K562 (cell line): Measurements from ENCODE around the gene ACTG2. TPM values are rescaled to one million over a fixed set of nuclear protein-coding genes. Genes with fewer than 3 reads are reported as not detected.
A peak's percentile ranks its signal among the peaks of the same experiment; 100 is the strongest.

Experiments
- ATAC-seq: fragments of 200-7000 bp; cut with Tn5 transposase; 3 replicates; pipeline ENCODE4 v1.9.1; 2020; ENCODE audit warnings: moderate library complexity
- BruUV-seq: library from RNA; stranded (reverse); fragments of 400-500 nt; replicated peaks from 2 replicates; lab custom pipeline; 2021; lab: Mats Ljungman, UMichigan
- CTCF ChIA-PET: fragments of 300-600 bp; formaldehyde crosslinking; extraction: SDS; loops from one replicate; lab custom pipeline; 2021; ENCODE audit warnings: low intra/inter-chr PET ratio; lab: Yijun Ruan, JAX
- POLR2A ChIA-PET: fragments of 300-600, 350-650 bp; sonication (Branson Sonifier 250); formaldehyde crosslinking; extraction: SDS; loops from one replicate; lab custom pipeline; 2021; ENCODE audit warnings: antibody characterized with exemption, inconsistent platforms; lab: Yijun Ruan, JAX
- DNase-seq, 4 experiments: peaks; one replicate each; pipeline versions ENCODE4 v3.0.0 to v3.0.0-alpha.2; 2011 to 2018; ENCODE audit warnings: low spot score in 3 of 4, mixed read lengths in 3 of 4; ENCODE audit errors: extremely low read depth in 1 of 4
- FAIRE-seq: peaks from 2 replicates; lab custom pipeline; 2011; peaks lifted over from hg19 to GRCh38; lab: Jason Lieb, UNC
- H2AFZ ChIP-seq: 2 replicates; pipeline ENCODE4 v1.6.0; 2011; ENCODE audit warnings: low read depth, low read length, control low read depth, inconsistent platforms
- H3K27ac ChIP-seq: fragments of 200-600 bp; 3 replicates; pipeline ENCODE4 v1.8.0; 2011; ENCODE audit warnings: low read depth, mild to moderate bottlenecking, control low read depth, inconsistent platforms, low read length, moderate library complexity, mixed read lengths; ENCODE audit errors: extremely low read depth
- H3K27me3 ChIP-seq, 2 experiments: fragments of 300-600 bp in 1 of 2; 2 replicates in 1 of 2; 3 replicates in 1 of 2; pipeline versions ENCODE4 v1.6.0 to v1.8.0; 2011; ENCODE audit warnings: inconsistent platforms in 2 of 2, low read length in 2 of 2, mild to moderate bottlenecking in 1 of 2, mixed read lengths in 1 of 2, moderate library complexity in 1 of 2; ENCODE audit not compliant: control insufficient read depth in 2 of 2, insufficient read depth in 2 of 2
- H3K36me3 ChIP-seq: fragments of 300-600 bp; 3 replicates; pipeline ENCODE4 v1.8.0; 2011; ENCODE audit warnings: mild to moderate bottlenecking, low read length, inconsistent platforms; ENCODE audit not compliant: control insufficient read depth, insufficient read depth
- H3K4me1 ChIP-seq, 2 experiments: fragments of 200-600 bp in 1 of 2; replicated peaks in 1 of 2; 2 replicates in 1 of 2; 3 replicates in 1 of 2; pipeline versions ENCODE4 v1.5.1 to v1.8.0; 2011; ENCODE audit warnings: inconsistent platforms in 2 of 2, low read length in 2 of 2, mild to moderate bottlenecking in 1 of 2, mixed read lengths in 1 of 2, moderate library complexity in 1 of 2; ENCODE audit not compliant: control insufficient read depth in 2 of 2, insufficient read depth in 2 of 2
- H3K4me2 ChIP-seq: 2 replicates; pipeline ENCODE4 v1.6.1; 2011; ENCODE audit warnings: low read length, control low read depth, inconsistent platforms, mixed read lengths; ENCODE audit not compliant: insufficient read depth
- H3K4me3 ChIP-seq: fragments of 200-600 bp; sonication (generic), shearing (Covaris generic); 2 replicates; pipeline ENCODE4 v1.5.1; 2016; ENCODE audit warnings: control low read depth, inconsistent platforms
- H3K79me2 ChIP-seq: fragments of 200-600 bp; 3 replicates; pipeline ENCODE4 v1.8.0; 2011; ENCODE audit warnings: low read length, inconsistent platforms; ENCODE audit not compliant: control insufficient read depth, insufficient read depth
- H3K9ac ChIP-seq, 2 experiments: 2 replicates each; pipeline versions ENCODE4 v1.6.0 to v1.6.1; 2011; ENCODE audit warnings: low read depth in 2 of 2, low read length in 2 of 2, control low read depth in 1 of 2, inconsistent platforms in 1 of 2, mild to moderate bottlenecking in 1 of 2, mixed read lengths in 1 of 2; ENCODE audit not compliant: insufficient read depth in 1 of 2
- H3K9me1 ChIP-seq: one replicate; pipeline ENCODE4 v1.6.0; 2011; ENCODE audit warnings: inconsistent platforms, mild to moderate bottlenecking, low read length, moderate library complexity; ENCODE audit not compliant: control insufficient read depth, insufficient read depth
- H3K9me3 ChIP-seq: replicated peaks from 2 replicates; pipeline ENCODE4 v1.5.1; 2011; ENCODE audit warnings: low read depth, low read length, inconsistent platforms; ENCODE audit not compliant: control insufficient read depth, insufficient read depth
- H4K20me1 ChIP-seq: replicated peaks from 2 replicates; pipeline ENCODE4 v1.6.1; 2011; ENCODE audit warnings: low read length, inconsistent platforms, mixed read lengths; ENCODE audit not compliant: control insufficient read depth, insufficient read depth
- ATF3 ChIP-seq, 2 experiments: fragments of 450-650 bp in 1 of 2; sonication (generic) in 1 of 2; formaldehyde crosslinking in 1 of 2; IDR thresholded peaks in 1 of 2; conservative IDR thresholded peaks in 1 of 2; 2 replicates each; pipeline versions ENCODE4 v1.6.1 to v1.8.1; 2016 to 2023; ENCODE audit warnings: mild to moderate bottlenecking in 2 of 2, moderate library complexity in 2 of 2, inconsistent platforms in 1 of 2, missing genetic modification reagents in 1 of 2
- CREM ChIP-seq: IDR thresholded peaks from 2 replicates; pipeline ENCODE4 v1.6.1; 2014; ENCODE audit warnings: antibody characterized with exemption, low read depth
- CXXC5 ChIP-seq: fragments of 250-450 bp; sonication (Bioruptor Pico); IDR thresholded peaks from 2 replicates; pipeline ENCODE4 v1.8.0; 2022; ENCODE audit warnings: inconsistent platforms, mild to moderate bottlenecking, moderate library complexity
- HDGF ChIP-seq: fragments of 450-650 bp; IDR thresholded peaks from 2 replicates; pipeline ENCODE4 v1.6.1; 2016
- KDM4B ChIP-seq, 2 experiments: fragments of 450-650 bp in 1 of 2; sonication (generic) in 1 of 2; IDR thresholded peaks; 2 replicates each; pipeline ENCODE4 v1.6.1; 2016 to 2017; ENCODE audit warnings: borderline replicate concordance in 2 of 2, antibody characterized with exemption in 1 of 2, low read depth in 1 of 2, mild to moderate bottlenecking in 1 of 2
- KDM5B ChIP-seq: fragments of 200-600 bp; sonication (generic); IDR thresholded peaks from 2 replicates; pipeline ENCODE4 v1.6.1; 2012; ENCODE audit warnings: low read depth, mild to moderate bottlenecking, moderate library complexity, low read length, control low read depth, inconsistent platforms; ENCODE audit not compliant: insufficient replicate concordance
- SAFB2 ChIP-seq: fragments of 200-400 bp; formaldehyde crosslinking; IDR thresholded peaks from 2 replicates; pipeline ENCODE4 v1.6.1; 2018; ENCODE audit warnings: borderline replicate concordance, low read length, low read depth, moderate library complexity; ENCODE audit not compliant: severe bottlenecking
- SIN3A ChIP-seq, 2 experiments: fragments of 150-350 bp in 1 of 2; IDR thresholded peaks; 2 replicates each; pipeline ENCODE4 v1.6.1; 2011 to 2016; ENCODE audit warnings: borderline replicate concordance in 2 of 2, low read depth in 2 of 2, low read length in 2 of 2, mild to moderate bottlenecking in 2 of 2, moderate library complexity in 2 of 2; ENCODE audit not compliant: control insufficient read depth in 1 of 2
- USF1 ChIP-seq: sonication (generic); formaldehyde crosslinking; IDR thresholded peaks from 2 replicates; pipeline ENCODE4 v1.9.0; 2022; ENCODE audit warnings: mild to moderate bottlenecking, missing genetic modification reagents
- ZFP36 ChIP-seq: fragments of 150-350 bp; IDR thresholded peaks from 2 replicates; pipeline ENCODE4 v1.6.1; 2018; ENCODE audit warnings: low read length, low read depth; ENCODE audit not compliant: partially characterized antibody
- ZNF407 ChIP-seq: fragments of 450-650 bp; IDR thresholded peaks from 2 replicates; pipeline ENCODE4 v1.6.1; 2016; ENCODE audit warnings: low read depth
- WGBS: fragments of 100-300 bp; shearing (Covaris generic); methylation state at CpG from one replicate; pipeline ENCODE4 v1.1.6; 2016; ENCODE audit warnings: low coverage, mixed read lengths; ENCODE audit not compliant: insufficient coverage; ENCODE audit errors: missing lambda C conversion rate; 5-methylcytosine and 5-hydroxymethylcytosine counted together
- in situ Hi-C: fragments of 300-500 bp; cut with MboI; formaldehyde crosslinking; loops from 4 replicates; pipeline ENCODE4 v1.15.0; 2018; ENCODE audit warnings: inconsistent platforms, mixed read lengths
- intact Hi-C: fragments of 100-400 bp; cut with micrococcal nuclease; formaldehyde crosslinking; loops from 2 replicates; pipeline ENCODE4 v1.14.2; 2022
- polyA plus RNA-seq, 8 experiments: library from polyadenylated mRNA; depleted of rRNA in 4 of 8; stranded (reverse) in 5 of 8; unstranded in 3 of 8; fragments of >200 nt; fragmentation: Nextera tagmentation in 2 of 8; fragmentation: Illumina TruSeq in 1 of 8; extraction: Ambion mirVana in 2 of 8; extraction: Trizol in 1 of 8; gene quantifications; 2 replicates each; pipeline versions ENCODE4 v1.2.1 to v1.2.3, GENCODE V29; 2011 to 2014; ENCODE audit warnings: inconsistent platforms in 1 of 8, missing spikeins in 1 of 8
- total RNA-seq, 7 experiments: library from RNA; depleted of rRNA in 6 of 7; stranded (reverse); fragments of >200 nt in 6 of 7; fragmentation: Illumina TruSeq in 2 of 7; extraction: Trizol in 2 of 7; gene quantifications; 2 replicates each; pipeline versions ENCODE4 v1.2.1 to v1.2.3, GENCODE V29; 2011 to 2021; ENCODE audit warnings: low replicate concordance in 1 of 7

Gene ACTG2
- total and polyA plus RNA-seq, 9 of the 15 experiments (the other 6 are each of a cell fraction or from before 2014, with no cell fraction given): 0.06 to 0.60 TPM; not detected in 7

GRCh38 chr2:73911548-73912208 lies 18.9 kb downstream of the ACTG2 start:
- Histone ChIP-seq H4K20me1 (no peaks in the 10 kb centered on the region), H3K4me1 (no peaks in the 10 kb centered on the region; a peak in 1 of 5 replicates), H3K4me3 (no peak overlapping the region), H3K9me1 (no peaks in the 10 kb centered on the region), H2AFZ (no peak overlapping the region), H3K79me2 (no peaks in the 10 kb centered on the region), H3K27ac (no peak overlapping the region), H3K9me3 (no peaks in the 10 kb centered on the region), H3K27me3 (no peaks in the 10 kb centered on the region), H3K36me3 (no peaks in the 10 kb centered on the region), H3K9ac (no peak overlapping the region), H3K4me2 (no peak overlapping the region)
- WGBS: 34% methylated on average over 8 of the region's 8 CpGs
- in situ Hi-C loops: no loop called here
- POLR2A ChIA-PET: interaction anchor here (0.7 to 1.9 kb wide), 2 partner anchors 9 to 20 kb away, joined by 3 to 6 read pairs; no protein-coding TSS in a partner anchor
- ATAC-seq: no peak
- FAIRE-seq: no peak
- BruUV-seq: no TSS peak
- CTCF ChIA-PET: no interaction called here
- intact Hi-C loops: no loop called here
- DNase-seq: no peak
- TF ChIP-seq SAFB2 (no peak), ATF3 (IDR thresholded peaks at IDR 0.05) (peak; percentile 19; the same call in 1 of the 2 replicates), ATF3 (CRISPR knock-in tag; conservative IDR thresholded peaks at IDR 0.05) (no peak), KDM4B (IDR thresholded peaks at IDR 0.05; ENCODE audit: borderline replicate concordance in 2 of 2, low read depth in 1 of 2) (no peak), HDGF (no peak), USF1 (CRISPR knock-in tag) (no peak), CXXC5 (no peak), SIN3A (IDR thresholded peaks at IDR 0.05; ENCODE audit: borderline replicate concordance in 2 of 2, control insufficient read depth in 1 of 2, low read depth in 2 of 2, low read length in 2 of 2) (no peak), CREM (peak; percentile 79), ZNF407 (no peak), ZFP36 (no peak), KDM5B (no peak)
